Loucy (cell line): Measurements from ENCODE around the gene CTIF.

ENCODE experiments used
- H2AFZ ChIP-seq: fragments of 200-600 bp; sonication (generic); 2 replicates; pipeline ENCODE4 v1.6.0; 2016; ENCODE audit warnings: antibody characterized with exemption, mild to moderate bottlenecking, low read length, moderate library complexity
- H3F3A ChIP-seq: fragments of 200-600 bp; 2 replicates; pipeline ENCODE4 v1.6.0; 2016; ENCODE audit warnings: antibody characterized with exemption, low read depth, mild to moderate bottlenecking
- H3K27me3 ChIP-seq: fragments of 200-600 bp; sonication (generic); 2 replicates; pipeline ENCODE4 v1.6.1; 2014; ENCODE audit warnings: low read length, mild to moderate bottlenecking; ENCODE audit not compliant: insufficient read depth, poor library complexity, severe bottlenecking
- H3K36me3 ChIP-seq: fragments of 200-600 bp; sonication (generic); 2 replicates; pipeline ENCODE4 v1.6.1; 2016; ENCODE audit warnings: low read length; ENCODE audit not compliant: insufficient read depth
- H3K4me1 ChIP-seq: fragments of 200-600 bp; sonication (generic); 2 replicates; pipeline ENCODE4 v1.5.1; 2014; ENCODE audit warnings: low read length, mild to moderate bottlenecking; ENCODE audit not compliant: insufficient read depth, poor library complexity, severe bottlenecking
- H3K4me2 ChIP-seq: fragments of 200-600 bp; sonication (generic); 2 replicates; pipeline ENCODE4 v1.6.0; 2014; ENCODE audit warnings: antibody characterized with exemption, low read length, low read depth, mild to moderate bottlenecking; ENCODE audit not compliant: poor library complexity, severe bottlenecking
- H3K4me3 ChIP-seq: fragments of 200-600 bp; sonication (generic); 2 replicates; pipeline ENCODE4 v1.5.1; 2014; ENCODE audit warnings: low read length, mild to moderate bottlenecking, mixed read lengths; ENCODE audit not compliant: poor library complexity, severe bottlenecking
- H3K79me2 ChIP-seq: fragments of 200-600 bp; sonication (generic); 2 replicates; pipeline ENCODE4 v1.6.1; 2014; ENCODE audit warnings: low read length; ENCODE audit not compliant: insufficient read depth
- H3K9ac ChIP-seq: fragments of 200-600 bp; sonication (generic); 2 replicates; pipeline ENCODE4 v1.6.0; 2014; ENCODE audit warnings: mild to moderate bottlenecking, low read depth, low read length, moderate library complexity; ENCODE audit not compliant: poor library complexity, severe bottlenecking
- H3K9me2 ChIP-seq: fragments of 200-600 bp; sonication (generic); replicated peaks from 2 replicates; pipeline ENCODE4 v1.6.1; 2016; ENCODE audit warnings: low read depth, low read length, mixed read lengths
- H3K9me3 ChIP-seq: fragments of 200-600 bp; sonication (generic); 2 replicates; pipeline ENCODE4 v1.6.1; 2014; ENCODE audit warnings: mild to moderate bottlenecking, antibody characterized with exemption, low read length, low read depth; ENCODE audit not compliant: insufficient read depth
- H4K20me1 ChIP-seq: fragments of 200-600 bp; sonication (generic); 2 replicates; pipeline ENCODE4 v1.6.0; 2014; ENCODE audit warnings: antibody characterized with exemption, low read length, mild to moderate bottlenecking; ENCODE audit not compliant: insufficient read depth, poor library complexity, severe bottlenecking
- CTCF ChIP-seq: fragments of 200-600 bp; sonication (generic); conservative IDR thresholded peaks from 2 replicates; pipeline ENCODE4 v1.5.1; 2014; ENCODE audit warnings: mild to moderate bottlenecking, antibody characterized with exemption, low read length
- EZH2phosphoT487 ChIP-seq: fragments of 200-600 bp; IDR thresholded peaks from 2 replicates; pipeline ENCODE4 v1.6.1; 2018; ENCODE audit warnings: antibody characterized with exemption, mild to moderate bottlenecking, moderate library complexity, borderline replicate concordance

CTIF gene

GRCh38 chr18:48835119-48835518, 296.3 kb downstream of the CTIF start:
- H3K4me2 ChIP-seq: peak overlapping the region; percentile 30
- no peaks in the 10 kb centered on the region for H3K9me3 ChIP-seq
- no peak overlapping the region for H2AFZ ChIP-seq
- H3F3A ChIP-seq: no peaks in the 10 kb centered on the region
- no peaks in the 10 kb centered on the region for H3K36me3 ChIP-seq
- H3K4me3 ChIP-seq: peak overlapping the region; percentile 15
- H3K9ac ChIP-seq: no peak overlapping the region
- TF ChIP-seq EZH2phosphoT487: no peak
- TF ChIP-seq CTCF: no peak
- H3K79me2 ChIP-seq: no peaks in the 10 kb centered on the region
- no peaks in the 10 kb centered on the region for H3K27me3 ChIP-seq
- H4K20me1 ChIP-seq: no peaks in the 10 kb centered on the region
- H3K9me2 ChIP-seq: no peaks in the 10 kb centered on the region
- peaks cover 33% of the 10 kb centered on the region for H3K4me1 ChIP-seq

- Histone ChIP-seq H3K9ac (no peak overlapping the region), H4K20me1 (no peaks in the 10 kb centered on the region), H3K4me1 (peaks cover 33% of the 10 kb centered on the region), H3K79me2 (no peaks in the 10 kb centered on the region), H3F3A (no peaks in the 10 kb centered on the region), H3K9me2 (no peaks in the 10 kb centered on the region), H3K36me3 (no peaks in the 10 kb centered on the region), H3K27me3 (no peaks in the 10 kb centered on the region), H2AFZ (no peak overlapping the region), H3K4me3 (no peak overlapping the region), H3K9me3 (no peaks in the 10 kb centered on the region), H3K4me2 (no peak overlapping the region)
- TF ChIP-seq CTCF: no peak
- TF ChIP-seq EZH2phosphoT487: no peak
Measured at GRCh38 chr18:48835745-48836170, 296.9 kb downstream of the CTIF start.

GRCh38 chr18:48836231-48836805, 297.5 kb downstream of the CTIF start:
- H3K9ac ChIP-seq: no peak overlapping the region
- no peaks in the 10 kb centered on the region for H3K79me2 ChIP-seq
- no peaks in the 10 kb centered on the region for H3K9me2 ChIP-seq
- H2AFZ ChIP-seq: no peak overlapping the region
- no peaks in the 10 kb centered on the region for H4K20me1 ChIP-seq
- H3K4me1 ChIP-seq: peaks cover 33% of the 10 kb centered on the region
- H3K36me3 ChIP-seq: no peaks in the 10 kb centered on the region
- no peaks in the 10 kb centered on the region for H3F3A ChIP-seq
- no peak overlapping the region for H3K4me2 ChIP-seq
- TF ChIP-seq CTCF: no peak
- no peak for TF ChIP-seq EZH2phosphoT487
- no peaks in the 10 kb centered on the region for H3K27me3 ChIP-seq
- H3K4me3 ChIP-seq: no peak overlapping the region
- H3K9me3 ChIP-seq: no peaks in the 10 kb centered on the region
